ENCODE results near the gene SUPT4H1.
A peak's percentile ranks its signal among the peaks of the same experiment; 100 is the strongest.

The SUPT4H1 gene

GRCh38 chr17:58338841-58339754 is 12.9 kb downstream of the SUPT4H1 start:
- TF ChIP-seq, protein P1, sequence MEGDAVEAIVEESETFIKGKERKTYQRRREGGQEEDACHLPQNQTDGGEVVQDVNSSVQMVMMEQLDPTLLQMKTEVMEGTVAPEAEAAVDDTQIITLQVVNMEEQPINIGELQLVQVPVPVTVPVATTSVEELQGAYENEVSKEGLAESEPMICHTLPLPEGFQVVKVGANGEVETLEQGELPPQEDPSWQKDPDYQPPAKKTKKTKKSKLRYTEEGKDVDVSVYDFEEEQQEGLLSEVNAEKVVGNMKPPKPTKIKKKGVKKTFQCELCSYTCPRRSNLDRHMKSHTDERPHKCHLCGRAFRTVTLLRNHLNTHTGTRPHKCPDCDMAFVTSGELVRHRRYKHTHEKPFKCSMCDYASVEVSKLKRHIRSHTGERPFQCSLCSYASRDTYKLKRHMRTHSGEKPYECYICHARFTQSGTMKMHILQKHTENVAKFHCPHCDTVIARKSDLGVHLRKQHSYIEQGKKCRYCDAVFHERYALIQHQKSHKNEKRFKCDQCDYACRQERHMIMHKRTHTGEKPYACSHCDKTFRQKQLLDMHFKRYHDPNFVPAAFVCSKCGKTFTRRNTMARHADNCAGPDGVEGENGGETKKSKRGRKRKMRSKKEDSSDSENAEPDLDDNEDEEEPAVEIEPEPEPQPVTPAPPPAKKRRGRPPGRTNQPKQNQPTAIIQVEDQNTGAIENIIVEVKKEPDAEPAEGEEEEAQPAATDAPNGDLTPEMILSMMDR (IDR thresholded peaks at IDR 0.05; ENCODE audit: insufficient read depth, low read depth, low read length, missing control alignments) = no peak
- no peak overlapping the region for H3K4me3 ChIP-seq (ENCODE audit: low read length)
- no peak for DNase-seq (ENCODE audit: low read depth)

DNA sequence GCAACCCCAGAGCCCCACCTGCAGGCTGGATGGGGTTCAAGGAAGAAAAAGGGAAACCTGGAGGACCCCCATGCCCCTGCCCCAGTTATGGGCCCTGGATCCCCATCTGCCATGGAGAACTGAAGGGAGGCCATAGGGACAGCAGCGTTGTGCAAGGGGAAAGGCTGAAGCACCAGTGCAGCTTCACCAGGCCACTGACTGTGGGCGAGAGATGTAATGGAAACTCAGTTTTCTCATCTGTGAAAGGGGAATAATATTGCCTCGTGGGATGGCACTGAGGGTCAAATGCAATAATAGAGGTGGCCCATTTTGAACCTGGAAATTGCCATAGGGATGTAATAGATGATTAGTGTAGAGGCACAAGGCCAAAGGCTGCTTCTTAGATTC is 13.6 kb downstream of the SUPT4H1 start:
- DNase-seq (ENCODE audit: low read depth) = no peak
- TF ChIP-seq, protein P1 (IDR thresholded peaks at IDR 0.05; ENCODE audit: insufficient read depth, low read depth, low read length, missing control alignments) = no peak
- H3K4me3 ChIP-seq (ENCODE audit: low read length) = no peak overlapping the region

DNA sequence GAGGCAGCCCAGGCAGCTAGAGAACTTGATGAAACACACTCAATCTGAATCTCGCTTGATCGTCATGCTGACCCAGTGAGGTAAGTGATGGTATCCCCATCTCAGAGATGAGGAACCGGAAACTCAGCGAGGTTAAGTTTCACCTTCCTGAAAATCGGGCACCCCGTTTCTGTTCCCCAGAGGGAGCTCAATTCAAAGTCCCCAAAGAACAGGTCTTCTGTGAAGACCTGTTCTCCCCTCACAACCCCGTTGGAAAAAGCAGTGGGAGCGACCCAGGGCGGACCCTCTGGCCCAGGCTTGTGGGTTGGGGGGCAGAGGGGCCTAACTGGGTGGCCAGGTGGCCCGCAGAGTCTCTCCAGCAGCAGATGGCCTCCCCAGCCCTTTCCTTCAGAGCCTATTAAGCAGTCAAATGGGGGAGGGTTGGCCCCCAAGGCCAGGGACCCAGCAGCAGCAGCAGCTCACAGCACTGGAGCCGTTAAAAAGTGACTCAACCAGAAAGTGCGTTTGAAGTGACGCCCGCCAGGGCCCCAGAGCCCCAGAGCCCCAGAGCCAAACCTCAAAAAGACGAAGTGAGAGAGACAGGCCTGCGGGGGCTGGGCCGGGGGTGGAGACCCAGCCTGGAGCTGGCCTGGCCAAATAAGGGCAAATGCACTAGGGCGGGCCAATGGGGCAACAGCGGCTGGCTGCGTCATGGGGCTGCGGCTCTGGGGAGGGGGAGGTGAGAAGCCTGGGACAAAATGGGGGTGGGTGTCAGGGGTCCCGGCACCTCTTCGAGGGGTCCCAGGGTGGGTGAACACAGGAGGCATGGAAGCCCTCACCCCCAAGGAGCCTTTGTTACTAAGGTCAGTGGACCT is 14.2 kb downstream of the SUPT4H1 start:
- TF ChIP-seq, protein P1 (IDR thresholded peaks at IDR 0.05; ENCODE audit: insufficient read depth, low read depth, low read length, missing control alignments) = no peak
- DNase-seq (ENCODE audit: low read depth) = no peak
- no peak overlapping the region for H3K4me3 ChIP-seq (ENCODE audit: low read length)

DNA sequence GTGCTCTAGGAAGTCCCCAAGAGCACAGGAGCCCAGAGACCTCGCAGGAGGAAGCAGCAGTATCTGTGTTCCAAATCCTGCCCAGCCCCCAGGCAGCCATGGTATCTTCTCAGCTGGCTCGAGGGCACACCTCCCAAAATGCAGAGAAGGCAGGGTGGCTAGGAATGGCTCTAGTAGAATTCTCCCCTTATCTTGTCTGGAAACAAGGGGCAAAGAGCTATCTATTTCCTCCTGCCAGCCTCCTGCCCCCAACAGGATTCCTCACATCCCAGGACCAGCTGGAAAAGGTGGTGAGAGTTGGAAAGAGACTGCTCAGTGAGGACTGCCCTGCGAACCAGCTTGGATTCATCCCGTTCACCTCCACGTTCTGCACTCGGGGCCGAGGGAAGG is 14.8 kb downstream of the SUPT4H1 start:
- no peak overlapping the region for H3K4me3 ChIP-seq (ENCODE audit: low read length)
- no peak for DNase-seq (ENCODE audit: low read depth)
- TF ChIP-seq, protein P1 (IDR thresholded peaks at IDR 0.05; ENCODE audit: insufficient read depth, low read depth, low read length, missing control alignments) = no peak

- DNase-seq (ENCODE audit: low read depth) = peak; percentile 36
- H3K4me3 ChIP-seq (ENCODE audit: low read length) = no peak overlapping the region
Observed at GRCh38 chr17:58336456-58337209, 15.4 kb downstream of the SUPT4H1 start.

More at GRCh38 chr17:58336456-58337209, 15.4 kb downstream of the SUPT4H1 start:
- TF ChIP-seq, protein P1 (IDR thresholded peaks at IDR 0.05; ENCODE audit: insufficient read depth, low read depth, low read length, missing control alignments) = no peak
